GDM1 (cell line): ENCODE data around the gene DNAJB6.

Source experiments
- DNase-seq: peaks from one replicate; lab custom pipeline; 2025; lab: John Stamatoyannopoulos, UW

DNAJB6 gene

GRCh38 chr7:157409753-157410727, 73.2 kb downstream of the DNAJB6 start:
- DNase-seq: no peak

DNA sequence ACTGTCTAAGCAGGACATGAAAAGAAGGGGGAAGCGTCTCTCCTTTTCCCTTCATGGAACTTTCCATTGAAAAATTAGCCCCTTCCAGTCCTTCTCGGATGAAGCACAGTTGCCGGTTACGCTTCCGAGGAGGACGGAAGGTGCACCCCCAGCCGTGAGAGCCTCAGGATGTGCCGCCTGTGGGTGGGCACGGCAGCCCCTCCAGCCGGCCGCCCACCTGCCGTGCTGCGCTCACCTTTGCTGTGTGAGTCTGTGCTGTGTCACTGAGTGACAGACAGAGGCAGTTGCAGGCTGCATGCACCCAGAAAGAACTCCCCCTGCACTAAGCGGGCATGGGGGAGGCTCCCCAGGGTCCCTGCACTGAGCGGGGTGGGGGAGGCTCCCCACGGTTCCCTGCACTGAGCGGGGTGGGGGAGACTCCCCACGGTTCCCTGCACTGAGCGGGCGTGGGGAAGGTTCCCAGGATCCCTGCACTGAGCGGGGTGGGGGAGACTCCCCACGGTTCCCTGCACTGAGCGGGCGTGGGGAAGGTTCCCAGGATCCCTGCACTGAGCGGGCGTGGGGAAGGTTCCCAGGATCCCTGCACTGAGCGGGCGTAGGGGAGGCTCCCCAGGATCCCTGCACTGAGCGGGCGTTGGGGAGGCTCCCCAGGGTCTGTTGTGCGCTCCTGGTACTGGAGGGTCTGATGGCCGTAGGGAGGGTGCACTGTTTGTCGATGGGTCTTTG, 74.2 kb downstream of the DNAJB6 start:
- no peak for DNase-seq

DNA sequence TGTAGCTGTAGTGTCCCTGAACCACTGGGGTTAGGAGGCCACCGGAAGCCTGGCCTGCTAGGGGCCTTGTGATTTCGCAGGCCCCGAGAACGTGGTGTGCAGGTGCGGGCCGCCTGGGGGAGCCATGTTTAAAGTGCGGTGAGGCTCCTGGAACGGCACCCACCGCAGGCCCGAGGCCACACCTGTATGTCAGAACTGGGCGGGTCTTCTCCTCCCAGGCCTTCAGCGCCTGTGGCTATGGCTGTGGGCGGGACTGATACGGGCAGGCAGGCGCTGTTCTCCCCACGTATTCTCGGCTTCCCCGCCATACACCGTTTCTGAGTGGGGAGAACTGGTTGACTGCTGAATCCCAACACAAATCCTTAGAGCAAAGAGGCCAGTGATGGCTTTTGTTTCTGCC, 74.8 kb downstream of the DNAJB6 start:
- no peak for DNase-seq

GRCh38 chr7:157412021-157412443, 75.2 kb downstream of the DNAJB6 start:
- DNase-seq: no peak

DNA sequence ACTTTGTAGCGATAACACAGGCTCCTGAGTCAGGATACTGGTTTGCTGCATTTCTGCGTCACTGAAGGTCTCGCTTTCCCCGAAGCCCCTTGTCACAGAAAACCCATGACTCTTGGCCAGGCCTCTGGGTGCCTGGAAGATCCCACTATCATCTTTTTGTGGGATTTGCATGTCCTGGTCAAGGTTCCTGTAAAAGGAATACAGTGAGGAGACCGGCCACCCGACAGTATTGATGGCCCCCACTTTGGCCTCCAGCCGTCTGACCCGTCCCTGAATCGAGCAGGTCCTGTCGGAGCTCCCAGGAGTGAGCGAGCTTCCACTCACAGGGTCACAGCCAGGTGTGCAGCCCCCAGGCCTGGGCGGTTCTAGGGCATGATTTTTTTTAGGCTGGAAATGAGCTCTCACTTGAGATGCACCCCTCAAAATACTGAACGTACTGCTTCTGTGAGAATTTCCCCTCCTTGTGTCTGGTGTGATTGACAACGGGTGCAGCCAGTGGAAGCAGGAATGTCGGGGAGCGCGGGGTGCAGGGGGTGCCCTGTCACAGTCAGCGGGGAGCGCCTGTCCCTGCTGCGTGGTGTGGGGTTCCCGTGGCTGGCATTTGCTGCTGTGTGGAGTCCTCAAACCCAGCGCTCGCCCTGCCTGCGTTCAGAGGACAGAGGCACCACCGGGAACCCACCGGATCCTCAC, 75.8 kb downstream of the DNAJB6 start:
- no peak for DNase-seq

DNA sequence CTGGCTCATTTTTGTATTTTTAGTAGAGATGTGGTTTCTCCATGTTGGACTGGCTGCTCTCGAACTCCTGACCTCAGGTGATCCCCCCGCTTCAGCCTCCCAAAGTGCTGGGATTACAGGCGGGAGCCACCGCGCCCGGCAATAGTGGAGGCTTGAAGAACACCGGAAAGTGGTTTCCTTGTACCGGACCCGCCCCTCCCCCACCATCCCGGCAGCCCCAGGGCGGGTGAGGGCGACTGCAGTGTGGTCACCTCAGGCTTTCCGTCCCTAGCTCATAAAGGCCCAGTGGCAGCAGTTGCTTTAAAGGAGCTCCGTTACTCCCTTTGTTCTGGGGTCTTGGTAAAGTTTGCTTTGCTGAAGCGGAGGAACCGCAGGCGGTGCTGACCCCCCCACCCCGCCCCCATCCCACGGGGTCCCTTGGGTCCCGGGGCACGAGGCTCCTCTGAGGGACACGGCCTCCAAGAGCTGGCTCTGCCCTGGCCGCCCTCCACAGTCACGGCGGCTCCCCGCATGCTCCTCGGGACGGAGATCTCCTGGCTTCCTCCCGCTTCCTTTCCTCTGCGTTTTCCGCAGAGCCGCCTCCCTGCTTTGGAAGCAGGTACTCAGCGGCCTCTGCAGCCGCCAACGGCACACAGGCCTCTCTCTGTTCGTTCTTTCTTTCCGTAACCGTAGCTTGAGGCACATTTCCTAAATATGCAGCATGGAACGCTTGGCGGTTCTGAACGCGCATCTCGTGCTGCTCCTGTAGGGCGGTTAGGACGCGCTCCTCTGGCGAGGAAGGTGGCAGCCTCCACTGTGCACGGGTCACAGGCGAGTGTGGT, 77.3 kb downstream of the DNAJB6 start:
- DNase-seq: no peak

DNA sequence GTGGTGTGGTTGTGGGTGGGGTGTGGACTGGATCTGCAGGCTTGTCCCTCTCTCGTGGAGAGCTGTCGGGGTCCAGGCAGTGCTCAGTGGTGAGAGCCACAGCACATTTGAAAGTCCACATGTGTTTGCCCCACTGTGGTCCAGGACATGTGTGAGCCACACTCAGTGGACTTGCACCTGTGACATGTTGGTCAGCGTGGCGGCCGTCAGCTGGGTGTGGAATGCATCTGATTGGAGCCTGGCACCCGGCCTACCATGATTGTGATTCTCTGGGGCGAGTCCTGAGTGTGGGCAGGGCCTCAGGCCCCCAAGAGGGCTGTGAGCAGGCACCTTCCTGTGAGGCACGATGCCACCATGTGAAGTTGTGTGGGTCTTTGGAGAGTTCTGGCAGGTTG, 77.9 kb downstream of the DNAJB6 start:
- DNase-seq: no peak

GRCh38 chr7:157415486-157415885, 78.7 kb downstream of the DNAJB6 start:
- no peak for DNase-seq

- no peak for DNase-seq
Observed at GRCh38 chr7:157416011-157416410, 79.2 kb downstream of the DNAJB6 start.

- DNase-seq: no peak
Observed at GRCh38 chr7:157418204-157419034, 81.6 kb downstream of the DNAJB6 start.

GRCh38 chr7:157419035-157419293, 82.2 kb downstream of the DNAJB6 start:
- no peak for DNase-seq

- DNase-seq: no peak
Observed at GRCh38 chr7:157422279-157422678, 85.5 kb downstream of the DNAJB6 start.

GRCh38 chr7:157423348-157423747, 86.5 kb downstream of the DNAJB6 start:
- no peak for DNase-seq

DNA sequence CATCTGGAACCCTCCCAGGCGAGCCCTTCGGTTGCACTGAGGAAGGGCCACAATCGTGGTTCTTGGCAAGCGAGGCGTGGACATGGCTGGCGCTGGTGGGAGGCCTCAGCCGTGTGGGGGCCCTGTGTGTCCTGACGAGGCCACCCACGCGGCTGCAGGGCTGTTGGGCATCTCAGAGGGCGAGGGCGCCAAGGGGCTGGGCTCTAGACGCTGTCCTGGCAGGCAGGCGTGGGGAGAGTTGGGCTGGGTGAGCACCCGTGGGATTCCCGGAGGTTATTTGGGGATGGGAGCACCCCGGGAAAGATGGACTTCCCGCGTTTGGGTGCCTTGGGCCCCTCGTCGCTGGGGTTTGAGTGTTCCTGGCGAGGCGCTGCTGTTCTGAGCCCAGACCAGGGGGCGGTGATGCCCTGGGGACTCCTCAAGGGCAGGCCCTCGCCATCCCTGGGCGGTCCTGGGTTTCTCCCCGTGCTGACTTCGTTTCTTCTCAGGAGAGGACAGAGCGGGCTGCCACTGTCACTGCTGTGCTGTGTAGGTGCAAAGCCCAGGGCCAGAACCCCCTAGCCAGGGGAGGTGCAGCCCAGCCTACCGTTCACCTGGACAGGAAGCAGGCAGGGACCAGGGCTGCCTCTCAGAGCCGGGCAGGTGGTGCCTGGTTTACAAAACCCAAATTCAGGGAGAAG, 87.2 kb downstream of the DNAJB6 start:
- DNase-seq: no peak

- DNase-seq: no peak
Observed at GRCh38 chr7:157425137-157425731, 88.4 kb downstream of the DNAJB6 start.

DNA sequence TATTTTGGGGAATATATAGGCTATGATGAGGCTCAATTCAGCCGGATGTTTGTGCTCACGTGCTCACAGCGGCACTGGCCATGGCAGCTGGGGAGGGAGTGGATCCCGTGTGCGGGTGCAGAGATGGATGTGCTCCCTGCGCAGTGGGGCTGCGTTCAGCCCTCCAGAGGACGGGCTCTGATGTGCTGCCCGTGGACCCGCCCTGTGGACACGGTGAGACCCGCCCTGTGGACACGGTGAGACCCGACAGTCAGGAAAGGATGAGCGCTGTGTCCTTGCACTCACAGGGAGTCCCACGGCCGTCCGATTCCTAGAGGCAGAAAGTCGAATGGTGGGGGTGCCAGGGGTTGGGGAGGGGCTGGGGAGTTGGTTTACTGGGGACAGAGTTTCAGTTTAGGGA, 89.0 kb downstream of the DNAJB6 start:
- no peak for DNase-seq

DNA sequence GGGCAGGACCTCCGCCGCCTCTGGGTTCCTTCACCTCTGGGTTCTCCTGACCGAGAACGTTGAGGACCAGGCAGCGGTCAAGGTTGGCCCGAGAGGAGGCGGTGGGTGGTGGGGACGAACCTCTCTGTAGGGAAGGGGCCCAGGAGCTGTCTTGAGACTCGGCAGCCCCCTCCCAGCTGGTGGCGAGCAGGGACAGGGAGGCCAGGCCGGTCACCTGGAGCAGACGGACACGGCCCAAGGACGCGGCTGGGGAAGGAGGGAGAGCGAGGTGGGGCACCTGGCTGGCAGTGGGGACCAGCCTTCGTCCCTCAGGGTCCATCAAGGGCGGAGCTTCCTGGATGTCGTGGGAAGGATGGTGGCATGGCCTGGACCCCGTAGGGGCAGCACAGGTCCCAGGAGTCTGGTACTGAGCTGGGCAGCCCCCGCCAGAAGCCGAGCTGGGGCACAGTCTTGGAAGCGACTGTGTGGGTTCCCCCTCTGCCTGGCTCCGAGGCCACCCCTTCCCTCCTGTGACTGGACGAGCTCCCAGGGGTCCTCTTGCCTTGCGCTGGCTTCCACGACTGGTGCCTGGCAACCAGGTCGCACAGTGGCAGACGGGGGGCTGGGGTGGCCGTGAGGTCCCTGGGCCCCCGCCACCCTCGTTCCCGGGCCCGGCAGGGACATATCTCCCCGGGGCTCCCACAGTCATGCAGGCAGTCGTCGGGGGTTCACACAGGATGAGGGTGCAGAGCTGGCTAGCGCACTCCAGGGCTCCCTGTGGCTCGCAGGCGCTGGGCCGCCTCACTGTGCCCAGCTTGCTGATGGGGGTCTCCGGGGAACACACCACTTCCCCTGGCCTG, 89.9 kb downstream of the DNAJB6 start:
- DNase-seq: no peak

DNA sequence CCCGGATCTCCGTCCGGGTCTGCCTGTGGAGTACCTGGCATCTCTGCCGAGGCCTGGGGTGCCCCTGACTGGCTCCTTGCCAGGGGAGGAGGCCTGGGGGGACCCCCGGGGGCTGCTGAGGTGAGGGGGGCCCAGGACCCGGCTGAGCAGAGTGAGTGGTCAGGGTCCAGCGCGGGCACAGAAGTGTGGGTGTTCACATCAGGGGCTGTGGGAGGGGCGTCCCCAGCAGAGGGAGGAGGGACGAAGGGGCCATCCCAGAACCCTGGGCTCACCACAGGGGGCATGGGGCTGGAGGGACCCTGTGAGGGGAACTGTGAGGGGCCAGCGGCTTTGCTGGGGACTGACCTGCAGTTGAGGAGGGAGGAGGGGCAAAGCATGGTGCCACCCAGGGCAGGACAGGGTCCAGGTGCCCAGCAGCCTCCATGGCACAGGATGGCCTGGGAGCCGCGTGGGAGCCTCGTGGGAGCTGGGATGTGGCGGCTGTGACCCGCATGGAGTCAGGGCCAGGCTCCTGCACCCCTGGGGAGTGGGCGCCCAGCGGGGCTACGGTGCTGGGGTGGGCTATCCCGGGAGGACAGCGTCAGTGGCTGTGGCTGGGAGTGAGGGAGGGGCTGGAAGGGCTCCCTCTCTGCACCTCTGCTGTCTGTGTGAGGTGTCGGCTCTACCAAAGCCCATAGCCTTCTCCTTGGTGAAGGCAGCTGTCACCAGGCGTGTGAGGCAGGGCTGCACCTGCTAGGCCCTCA, 91.2 kb downstream of the DNAJB6 start:
- DNase-seq: no peak
